GM19455 (cell line): Measurements from ENCODE around the gene WFIKKN1.
"Not testable (repeated sequence)": the region's sequence is repeated elsewhere in the genome, so short reads cannot be mapped to it uniquely, and the experiment has no call there.

ENCODE experiments used
- ATAC-seq: cut with Tn5 transposase; IDR thresholded peaks from one replicate; pipeline ENCODE4 v1.9.1; 2021; ENCODE audit not compliant: unreplicated experiment

Gene WFIKKN1

GRCh38 chr16:595094-595528 lies 35.7 kb upstream of the WFIKKN1 start:
- no peak for ATAC-seq

DNA sequence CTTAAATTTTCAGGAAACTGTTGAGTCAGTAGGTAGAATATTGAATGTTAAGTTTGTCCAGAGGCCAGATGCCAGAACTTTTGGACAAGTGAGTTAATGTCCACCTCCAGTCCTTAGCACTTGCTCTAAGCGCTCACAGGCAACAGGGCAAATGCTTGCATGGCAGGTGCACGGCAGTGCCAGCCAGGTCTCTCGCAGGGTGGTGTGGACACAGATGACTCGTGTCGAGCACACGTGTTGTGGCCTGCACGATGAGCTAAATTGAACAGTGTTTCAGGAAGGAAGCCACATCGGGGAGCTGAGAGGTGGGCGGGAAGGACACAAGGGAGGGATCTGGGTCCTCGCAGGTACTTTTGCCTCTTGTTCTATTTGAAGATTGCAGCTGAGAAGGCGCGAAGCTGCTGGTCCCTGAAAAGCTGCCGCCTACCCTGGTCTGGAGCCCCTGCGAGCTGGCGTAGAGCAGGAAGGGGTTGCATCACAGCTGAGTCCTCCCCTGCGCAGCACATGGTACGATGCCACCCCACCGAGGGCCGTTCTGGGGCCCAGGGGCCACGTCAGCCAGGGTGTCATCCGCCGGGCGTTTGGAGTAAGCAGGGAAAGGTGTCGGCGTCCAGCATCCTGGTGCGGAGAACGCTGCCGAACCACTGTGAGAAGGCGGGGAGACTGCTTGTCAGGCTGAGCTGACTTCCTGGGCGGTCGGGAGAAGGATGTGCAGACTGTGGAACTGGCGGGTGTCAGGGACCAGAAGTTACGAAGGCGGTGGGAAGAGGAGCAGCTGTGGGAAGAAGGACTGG lies 34.6 kb upstream of the WFIKKN1 start:
- no peak for ATAC-seq

DNA sequence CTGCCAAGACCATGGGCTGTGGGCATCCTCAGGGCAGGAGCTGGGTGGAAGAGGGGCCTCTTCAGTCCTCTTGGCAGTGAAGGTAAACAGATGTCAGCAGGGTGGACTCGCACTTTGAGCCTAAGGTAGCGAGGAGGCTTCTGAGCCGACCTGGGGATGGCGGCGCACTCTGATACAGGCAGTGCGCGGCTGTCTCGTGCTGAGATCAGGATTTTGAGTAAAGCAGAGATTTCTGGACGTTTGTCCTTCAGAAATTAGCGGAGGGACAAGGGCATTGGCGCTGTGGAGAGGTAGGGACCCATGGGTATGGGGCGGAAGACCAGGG lies 34.1 kb upstream of the WFIKKN1 start:
- ATAC-seq = no peak

GRCh38 chr16:597655-598054 lies 33.1 kb upstream of the WFIKKN1 start:
- ATAC-seq = not testable (repeated sequence)

DNA sequence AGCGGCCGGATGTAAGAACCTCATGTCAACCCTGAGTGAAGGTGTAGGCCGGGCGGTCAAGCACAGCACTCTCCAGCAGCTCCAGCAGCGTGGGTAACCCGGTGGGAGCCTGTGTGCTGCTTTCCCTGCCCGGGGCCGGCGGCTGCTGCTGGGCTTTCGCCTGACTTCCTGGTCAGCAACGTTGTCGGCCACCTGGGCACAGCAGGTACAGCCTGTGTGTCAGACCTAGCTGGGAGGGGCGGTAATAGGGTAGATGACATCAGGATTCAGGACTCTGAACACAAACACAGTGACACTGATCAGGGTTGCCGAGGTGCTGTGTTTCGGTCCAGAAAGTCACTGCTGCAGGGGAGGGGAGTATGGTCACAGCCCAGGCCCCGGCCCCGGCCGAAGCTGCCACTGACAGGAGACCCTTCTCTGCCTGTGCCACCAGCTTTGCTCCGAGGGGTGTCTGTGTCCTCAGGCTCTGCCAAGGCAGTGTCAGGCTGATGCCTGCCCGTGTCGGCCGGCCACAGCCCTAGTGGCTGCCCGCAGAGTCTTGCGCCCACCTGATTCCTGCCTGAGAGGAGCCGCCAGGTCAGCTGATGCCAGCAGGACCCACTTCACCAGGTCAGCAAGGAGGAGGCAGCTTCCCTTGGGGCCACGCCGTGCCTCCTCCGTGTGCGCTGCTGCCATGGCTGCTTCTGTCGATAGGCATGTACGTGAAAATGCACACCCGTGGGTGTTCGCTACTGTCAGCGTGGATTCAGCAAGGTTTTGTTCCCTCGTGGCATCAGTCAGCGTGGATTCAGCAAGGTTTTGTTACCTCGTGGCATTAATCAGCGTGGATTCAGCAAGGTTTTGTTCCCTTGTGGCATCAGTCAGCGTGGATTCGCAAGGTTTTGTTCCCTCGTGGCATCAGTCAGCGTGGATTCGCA lies 31.7 kb upstream of the WFIKKN1 start:
- ATAC-seq = no peak

GRCh38 chr16:600781-601180 lies 30.0 kb upstream of the WFIKKN1 start:
- no peak for ATAC-seq

- ATAC-seq = no peak
Measured at GRCh38 chr16:603933-604332, 26.9 kb upstream of the WFIKKN1 start.

GRCh38 chr16:606656-607307 lies 24.0 kb upstream of the WFIKKN1 start:
- no peak for ATAC-seq

GRCh38 chr16:608019-608418 lies 22.8 kb upstream of the WFIKKN1 start:
- ATAC-seq = no peak

GRCh38 chr16:609316-609715 lies 21.5 kb upstream of the WFIKKN1 start:
- ATAC-seq = no peak

GRCh38 chr16:609984-610383 lies 20.8 kb upstream of the WFIKKN1 start:
- ATAC-seq = no peak

DNA sequence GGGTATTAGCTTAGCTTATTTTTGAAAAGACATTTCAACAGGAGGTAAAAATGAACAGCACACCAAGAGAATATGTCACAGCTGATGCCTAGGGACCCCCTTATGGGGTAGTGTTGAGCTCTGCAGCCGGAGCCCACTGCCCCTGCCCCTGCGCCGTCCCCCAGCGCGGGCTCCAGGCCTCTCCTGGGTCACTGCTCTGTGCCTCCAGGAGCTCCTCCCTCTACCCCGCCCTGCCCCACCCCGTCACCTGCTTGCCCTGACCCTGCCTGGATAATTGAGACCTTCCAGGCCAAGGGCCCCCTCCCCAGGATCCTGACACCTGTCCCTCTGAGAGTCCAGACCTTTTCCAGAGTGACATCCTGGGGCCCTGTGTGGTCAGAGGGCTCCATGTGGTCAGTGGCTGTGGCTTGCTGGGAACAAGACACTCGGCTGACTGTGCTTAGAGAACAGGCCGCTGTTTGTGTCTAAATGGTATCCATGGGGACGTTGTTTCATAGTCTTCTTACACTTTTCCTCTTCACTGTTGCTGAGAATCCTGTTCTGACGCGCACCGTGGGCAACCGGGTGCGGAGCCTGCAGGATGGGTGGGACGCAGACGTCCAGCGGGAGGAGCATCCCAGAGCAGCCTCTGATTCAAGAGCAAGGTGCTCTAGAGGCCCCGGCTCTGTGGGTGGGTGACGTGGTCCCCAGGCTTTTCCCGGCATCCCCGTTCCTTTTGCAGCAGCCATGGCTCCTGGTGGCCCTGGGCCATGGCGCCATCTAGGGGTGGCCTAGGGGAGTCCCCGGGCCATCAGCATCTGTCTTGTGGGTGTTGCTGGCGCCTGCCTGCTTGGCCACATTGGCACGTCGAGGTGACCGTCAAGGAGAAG lies 20.0 kb upstream of the WFIKKN1 start:
- no peak for ATAC-seq

GRCh38 chr16:615122-615521 lies 15.7 kb upstream of the WFIKKN1 start:
- ATAC-seq = no peak

DNA sequence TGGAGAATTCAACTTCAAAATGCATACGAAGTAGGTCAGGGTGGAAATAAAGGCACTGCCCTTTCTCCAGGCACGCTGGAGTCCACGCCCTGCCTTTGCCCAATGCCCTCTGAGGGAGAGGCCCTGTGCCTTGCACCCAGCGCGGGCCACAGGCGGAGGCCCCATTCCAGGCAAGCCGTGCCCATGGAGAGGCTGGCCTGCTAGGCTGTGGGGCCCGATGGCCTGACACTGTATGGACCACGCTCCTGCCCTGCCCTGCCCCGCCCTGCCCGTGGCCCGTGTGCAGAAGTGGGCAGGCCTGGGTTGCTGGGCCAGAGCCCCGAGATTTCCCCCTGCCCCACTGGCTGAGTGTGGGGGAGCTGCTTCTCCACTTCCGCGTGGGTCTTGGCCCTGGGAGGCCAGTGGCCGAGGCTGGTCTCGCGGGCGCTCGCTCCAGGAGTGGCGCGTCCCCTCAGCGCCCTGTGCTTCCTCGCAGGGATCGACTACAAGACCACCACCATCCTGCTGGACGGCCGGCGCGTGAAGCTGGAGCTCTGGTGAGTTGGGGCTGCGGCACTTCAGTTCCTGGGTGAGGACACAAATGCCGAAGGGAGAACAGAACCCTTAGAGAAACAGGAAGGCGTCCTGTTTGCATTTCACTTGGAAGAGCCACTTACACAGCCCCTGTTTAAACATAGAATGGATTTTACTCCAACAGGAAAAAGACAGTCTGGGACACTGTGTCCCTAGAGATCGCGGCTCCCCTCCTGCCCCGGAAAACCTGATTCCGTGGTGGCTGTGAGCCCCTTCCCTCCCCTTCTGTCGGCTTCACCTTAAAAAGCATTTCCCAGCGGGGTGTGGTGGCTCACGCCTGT lies 13.8 kb upstream of the WFIKKN1 start:
- ATAC-seq = no peak

DNA sequence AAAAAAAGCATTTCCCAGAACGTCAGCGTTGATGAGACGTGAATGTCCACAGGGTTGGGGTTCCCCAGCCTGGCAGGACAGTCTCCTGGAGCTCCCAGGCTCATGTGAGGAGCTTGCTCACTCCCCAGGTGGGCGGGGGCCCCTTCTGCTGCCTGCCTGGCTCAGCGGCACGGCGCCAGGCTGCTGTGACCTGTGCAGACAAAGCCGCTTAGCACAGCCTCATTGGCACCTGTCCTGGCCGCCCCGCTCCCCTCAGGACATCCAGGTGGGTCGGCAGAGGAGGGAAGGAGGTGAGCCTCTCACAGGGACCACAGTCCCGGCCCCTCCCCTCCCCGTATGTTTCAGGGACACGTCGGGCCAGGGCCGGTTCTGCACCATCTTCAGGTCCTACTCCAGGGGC lies 12.9 kb upstream of the WFIKKN1 start:
- ATAC-seq = no peak

- no peak for ATAC-seq
Measured at GRCh38 chr16:619476-620100, 11.2 kb upstream of the WFIKKN1 start.

DNA sequence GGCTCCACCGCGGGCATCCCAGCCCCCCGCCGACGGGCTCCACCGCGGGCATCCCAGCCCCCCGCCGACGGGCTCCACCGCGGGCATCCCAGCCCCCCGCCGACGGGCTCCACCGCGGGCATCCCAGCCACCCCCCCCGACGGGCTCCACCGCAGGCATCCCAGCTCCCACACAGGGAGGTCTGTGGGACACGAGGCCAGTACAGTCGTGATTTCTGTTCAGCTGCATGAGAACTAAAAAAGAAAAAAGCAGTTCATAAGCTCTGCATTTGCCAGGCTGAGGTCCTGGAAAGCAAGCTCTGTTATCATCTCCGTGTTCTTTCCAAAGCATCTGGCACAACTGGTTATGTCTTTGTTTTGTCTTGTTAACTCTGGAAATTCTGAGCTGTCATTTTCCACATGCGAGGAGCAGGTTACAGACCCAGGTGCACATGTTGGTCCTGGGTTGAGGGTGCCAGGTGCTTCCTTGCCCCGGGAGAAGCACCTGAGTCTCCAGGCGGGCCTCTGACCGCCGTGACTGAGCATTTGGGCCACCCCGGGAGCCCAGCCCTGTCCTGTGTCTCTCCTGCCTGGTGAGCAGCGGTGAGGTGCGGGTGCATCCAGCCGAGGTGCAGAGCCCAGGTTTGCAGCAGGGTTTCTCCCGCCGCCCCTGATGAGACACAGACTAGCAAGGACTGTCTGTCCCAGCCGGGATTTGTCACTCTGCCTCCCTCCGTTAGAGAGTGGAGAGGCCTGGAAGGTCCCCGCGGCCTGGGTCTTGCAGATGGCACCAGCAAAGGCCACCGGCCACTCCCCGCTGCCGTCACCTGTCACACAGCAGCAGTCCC lies 9.9 kb upstream of the WFIKKN1 start:
- no peak for ATAC-seq

GRCh38 chr16:621526-622105 lies 9.2 kb upstream of the WFIKKN1 start:
- no peak for ATAC-seq
